GM13977 (cell line): ENCODE data around the gene OCA2.
"Not testable (repeated sequence)": the region's sequence is repeated elsewhere in the genome, so short reads cannot be mapped to it uniquely, and the experiment has no call there.

Experiments
- DNase-seq: peaks from one replicate; pipeline ENCODE4 v3.0.0; 2012; ENCODE audit warnings: low spot score
- in situ Hi-C: fragments of 300-500 bp; cut with MboI; formaldehyde crosslinking; loops from one replicate; pipeline ENCODE4 v1.12.0; 2022; ENCODE audit warnings: low sequenced_read_pairs, low pct_unique_long_range_greater_than_20kb, mixed read lengths, inconsistent platforms; ENCODE audit not compliant: unreplicated experiment
- TF ChIP-seq, protein P1 (sequence below): IDR thresholded peaks from 2 replicates; pipeline ENCODE4 v1.5.1; 2012; ENCODE audit warnings: mild to moderate bottlenecking, control low read depth; ENCODE audit not compliant: insufficient read depth; ENCODE audit errors: extremely low read depth, missing control alignments

Gene OCA2

DNA sequence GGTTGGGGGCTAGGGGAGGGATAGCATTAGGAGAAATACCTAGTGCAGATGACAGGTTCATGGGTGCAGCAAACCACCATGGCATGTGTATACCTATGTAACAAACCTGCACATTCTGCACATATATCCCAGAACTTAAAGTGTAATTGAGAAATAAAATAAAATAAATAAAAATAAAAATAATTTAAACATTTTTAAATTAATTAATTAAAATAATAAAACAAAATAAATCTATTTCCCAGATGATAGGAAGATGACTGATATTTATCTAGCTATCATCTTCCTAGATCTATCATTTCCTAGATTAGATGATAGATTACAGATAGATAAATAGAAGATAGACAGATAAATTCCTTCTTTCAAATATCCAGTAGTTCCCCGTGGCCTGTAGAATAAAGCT, 137.3 kb downstream of the OCA2 start:
- in situ Hi-C loops: no loop called here
- TF ChIP-seq, protein P1, sequence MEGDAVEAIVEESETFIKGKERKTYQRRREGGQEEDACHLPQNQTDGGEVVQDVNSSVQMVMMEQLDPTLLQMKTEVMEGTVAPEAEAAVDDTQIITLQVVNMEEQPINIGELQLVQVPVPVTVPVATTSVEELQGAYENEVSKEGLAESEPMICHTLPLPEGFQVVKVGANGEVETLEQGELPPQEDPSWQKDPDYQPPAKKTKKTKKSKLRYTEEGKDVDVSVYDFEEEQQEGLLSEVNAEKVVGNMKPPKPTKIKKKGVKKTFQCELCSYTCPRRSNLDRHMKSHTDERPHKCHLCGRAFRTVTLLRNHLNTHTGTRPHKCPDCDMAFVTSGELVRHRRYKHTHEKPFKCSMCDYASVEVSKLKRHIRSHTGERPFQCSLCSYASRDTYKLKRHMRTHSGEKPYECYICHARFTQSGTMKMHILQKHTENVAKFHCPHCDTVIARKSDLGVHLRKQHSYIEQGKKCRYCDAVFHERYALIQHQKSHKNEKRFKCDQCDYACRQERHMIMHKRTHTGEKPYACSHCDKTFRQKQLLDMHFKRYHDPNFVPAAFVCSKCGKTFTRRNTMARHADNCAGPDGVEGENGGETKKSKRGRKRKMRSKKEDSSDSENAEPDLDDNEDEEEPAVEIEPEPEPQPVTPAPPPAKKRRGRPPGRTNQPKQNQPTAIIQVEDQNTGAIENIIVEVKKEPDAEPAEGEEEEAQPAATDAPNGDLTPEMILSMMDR: no peak
- no peak for DNase-seq

DNA sequence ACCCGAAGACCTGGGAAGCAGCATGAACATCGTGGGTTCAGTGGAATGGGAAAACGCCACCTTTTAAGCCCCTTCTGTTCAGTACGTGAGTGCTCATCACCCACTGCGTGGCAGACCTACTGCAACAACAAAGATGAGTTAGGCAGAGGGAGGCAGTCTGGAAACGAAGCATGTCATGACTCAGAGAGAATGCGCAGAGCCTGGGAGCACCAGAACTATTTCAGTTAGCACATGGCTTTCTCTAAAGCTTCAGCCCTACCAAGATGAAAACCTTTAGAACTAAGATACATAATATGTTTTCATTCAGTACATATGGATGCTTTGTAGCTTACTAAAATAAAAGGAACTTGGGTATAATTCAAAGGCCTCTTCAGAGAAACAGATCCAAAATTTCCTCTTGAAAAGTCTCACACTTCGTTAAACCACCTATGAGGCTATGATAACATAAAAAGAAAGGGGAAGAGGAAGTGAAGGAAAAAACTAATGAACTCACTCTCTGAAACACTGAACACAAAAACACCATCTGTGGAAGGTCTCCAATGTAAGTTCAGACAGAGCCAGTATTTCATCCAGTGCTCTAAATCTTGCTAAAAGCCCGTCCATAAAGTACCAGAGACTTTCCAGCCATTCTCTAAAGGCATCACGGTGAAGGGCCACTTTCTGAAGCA, 140.1 kb downstream of the OCA2 start:
- TF ChIP-seq, protein P1: no peak
- in situ Hi-C loops: no loop called here
- DNase-seq: no peak

DNA sequence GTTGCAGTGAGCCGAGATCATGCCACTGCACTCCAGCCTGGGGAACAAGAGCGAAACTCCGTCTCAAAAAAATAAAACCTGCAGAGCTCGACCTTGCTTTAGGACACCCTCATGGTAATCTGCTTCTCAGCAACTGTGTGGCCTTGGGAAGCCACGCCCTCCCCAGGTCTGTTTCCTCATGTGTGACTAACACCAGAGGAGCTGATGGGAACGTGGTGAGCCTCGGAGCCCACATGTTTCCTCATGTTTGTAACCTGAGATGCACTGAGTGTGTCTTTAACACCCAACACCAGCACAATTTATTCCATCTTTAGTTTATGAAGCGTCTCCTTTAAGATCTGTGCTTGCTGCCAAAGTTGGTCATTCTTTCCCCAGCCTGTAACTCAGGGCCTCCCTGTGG, 142.8 kb downstream of the OCA2 start:
- TF ChIP-seq, protein P1: no peak
- DNase-seq: no peak
- in situ Hi-C loops: no loop called here

DNA sequence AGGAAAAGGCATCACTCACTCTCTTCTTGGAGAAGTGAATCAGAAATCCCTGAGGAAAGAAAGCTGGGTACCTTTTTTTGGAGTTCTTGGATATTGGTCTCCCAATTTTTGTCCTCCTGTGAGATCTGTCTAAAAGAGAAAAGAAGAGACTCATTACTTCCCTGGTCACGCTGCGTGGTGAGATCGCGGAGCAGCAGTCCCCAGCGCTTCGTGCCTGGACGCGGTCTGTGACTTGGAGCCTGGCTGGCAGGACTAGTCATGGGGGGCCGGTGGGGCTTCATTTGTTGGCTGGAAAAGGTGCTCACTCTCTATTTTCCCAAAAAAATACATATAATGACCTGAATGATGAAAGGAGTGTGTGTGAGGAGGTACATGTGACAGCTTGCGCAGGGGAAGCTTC, 144.0 kb downstream of the OCA2 start:
- in situ Hi-C loops: no loop called here
- no peak for DNase-seq
- TF ChIP-seq, protein P1: no peak

DNA sequence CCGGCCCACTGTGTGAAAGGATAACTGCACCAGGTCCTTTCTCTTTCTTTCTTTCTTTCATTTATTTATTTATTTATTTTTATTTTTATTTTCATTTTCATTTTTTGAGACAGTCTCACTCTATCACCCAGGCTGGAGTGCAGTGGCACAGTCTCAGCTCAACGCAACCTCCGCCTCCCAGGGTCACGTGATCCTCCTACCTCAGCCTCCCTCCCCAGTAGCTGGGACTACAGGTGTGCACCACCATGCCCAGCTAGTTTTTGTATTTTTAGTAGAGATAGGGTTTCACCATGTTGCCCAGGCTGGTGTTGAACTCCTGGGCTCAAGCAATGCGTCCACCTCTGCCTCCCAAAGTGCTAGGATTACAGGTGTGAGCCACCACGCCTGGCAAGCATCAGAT, 146.5 kb downstream of the OCA2 start:
- in situ Hi-C loops, DNase-seq: not testable (repeated sequence)

DNA sequence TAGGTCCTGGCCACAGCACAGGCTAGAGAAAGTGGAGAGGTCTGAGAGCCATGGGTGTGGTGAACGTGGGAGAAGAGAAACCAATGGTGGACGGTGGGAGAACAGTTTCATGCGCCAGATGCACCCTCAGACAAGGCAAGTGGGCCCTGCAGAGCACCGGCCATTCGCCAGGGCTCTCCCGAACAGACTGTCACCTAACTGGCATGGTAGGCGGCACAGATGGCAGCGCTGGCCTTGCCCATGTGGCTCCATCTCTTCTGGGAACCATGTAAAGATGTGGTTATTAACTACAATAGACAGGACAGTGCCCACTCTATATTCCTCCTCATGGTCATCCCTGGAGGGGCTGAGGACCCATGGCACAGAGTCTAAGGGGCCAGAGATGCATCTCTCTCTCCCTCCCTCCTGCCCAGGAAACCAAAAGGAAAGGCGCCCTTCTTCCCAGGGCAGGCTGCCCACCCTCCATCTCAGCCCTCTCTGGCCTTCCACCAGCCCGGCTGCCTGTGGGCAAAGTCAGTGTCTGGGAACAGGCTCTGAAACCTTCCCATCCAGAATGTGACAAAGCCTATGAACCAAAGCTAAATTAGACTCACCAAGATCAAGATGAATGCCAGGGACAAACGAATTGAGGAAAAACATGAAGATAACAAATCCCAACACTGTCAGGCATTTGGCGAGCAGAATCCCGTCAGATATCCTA, 147.8 kb downstream of the OCA2 start:
- TF ChIP-seq, protein P1: no peak
- in situ Hi-C loops: no loop called here

DNA sequence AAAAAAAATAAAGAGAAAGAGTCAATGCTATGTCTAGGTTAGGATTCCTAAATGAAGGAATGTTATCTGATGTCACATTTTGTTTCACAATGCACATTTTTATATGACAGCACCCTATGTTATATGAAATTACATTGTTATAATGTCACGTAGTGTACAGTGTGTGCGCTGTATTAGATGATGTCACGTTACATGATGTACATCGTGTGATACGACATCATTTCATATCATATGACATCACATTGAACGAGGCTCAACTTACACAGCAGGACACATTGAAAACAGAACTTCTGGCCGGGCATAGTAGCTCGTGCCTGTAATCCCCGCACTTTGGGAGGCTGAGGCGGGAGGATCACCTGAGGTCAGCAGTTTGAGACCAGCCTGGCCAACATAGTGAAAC, 150.0 kb downstream of the OCA2 start:
- no peak for DNase-seq
- in situ Hi-C loops: no loop called here
- TF ChIP-seq, protein P1: no peak

More for the DNA sequence above, 147.8 kb downstream of the OCA2 start:
- DNase-seq: no peak
